PC-9 (cell line): ENCODE results near the gene CTIF. TPM values are rescaled to one million over a fixed set of nuclear protein-coding genes. Genes with fewer than 3 reads are reported as not detected.

ENCODE experiments used
- BruUV-seq: library from RNA; stranded (reverse); fragments of 400-500 nt; replicated peaks from 2 replicates; lab custom pipeline; 2021; lab: Mats Ljungman, UMichigan
- CTCF ChIA-PET: fragments of 300-600 bp; sonication (Branson Sonifier 250); formaldehyde crosslinking; loops from one replicate; lab custom pipeline; 2022; ENCODE audit warnings: antibody characterized with exemption; lab: Charles Lee
- POLR2A ChIA-PET: fragments of 300-600 bp; sonication (Branson Sonifier 250); formaldehyde crosslinking; loops from one replicate; lab custom pipeline; 2022; ENCODE audit warnings: antibody characterized with exemption; ENCODE audit not compliant: unreplicated experiment; lab: Charles Lee
- DNase-seq, 2 experiments: peaks; one replicate each; pipeline versions ENCODE4 v3.0.0 to v3.0.0-alpha.2; 2015 to 2022; ENCODE audit warnings: mixed read lengths in 1 of 2
- H2AFZ ChIP-seq: fragments of 200-600 bp; sonication (generic); 2 replicates; pipeline ENCODE4 v1.8.1; 2017; ENCODE audit warnings: antibody characterized with exemption
- H3F3A ChIP-seq: fragments of 200-600 bp; sonication (generic); 2 replicates; pipeline ENCODE4 v1.8.1; 2017; ENCODE audit warnings: antibody characterized with exemption, mild to moderate bottlenecking, low read depth; ENCODE audit not compliant: insufficient read depth
- H3K27ac ChIP-seq: fragments of 200-600 bp; sonication (generic); 2 replicates; pipeline ENCODE4 v1.6.1; 2016; ENCODE audit warnings: mixed run types
- H3K27me3 ChIP-seq: fragments of 200-600 bp; sonication (generic); 2 replicates; pipeline ENCODE4 v1.6.1; 2016; ENCODE audit warnings: low read depth, mixed run types; ENCODE audit not compliant: insufficient read depth
- H3K36me3 ChIP-seq: fragments of 200-600 bp; sonication (generic); 2 replicates; pipeline ENCODE4 v1.6.1; 2016; ENCODE audit warnings: low read depth, mixed run types
- H3K4me1 ChIP-seq: fragments of 200-600 bp; sonication (generic); replicated peaks from 2 replicates; pipeline ENCODE4 v1.6.1; 2016; ENCODE audit warnings: mixed run types; ENCODE audit not compliant: insufficient read depth
- H3K4me2 ChIP-seq: fragments of 200-600 bp; sonication (generic); 2 replicates; pipeline ENCODE4 v1.6.1; 2017; ENCODE audit warnings: mixed run types
- H3K4me3 ChIP-seq: fragments of 200-600 bp; sonication (generic); 2 replicates; pipeline ENCODE4 v1.6.1; 2016; ENCODE audit warnings: mixed run types
- H3K79me2 ChIP-seq: fragments of 200-600 bp; sonication (generic); 2 replicates; pipeline ENCODE4 v1.6.1; 2017; ENCODE audit warnings: low read depth, mixed run types
- H3K9me2 ChIP-seq: fragments of 200-600 bp; sonication (generic); 2 replicates; pipeline ENCODE4 v1.8.1; 2017; ENCODE audit warnings: mild to moderate bottlenecking; ENCODE audit not compliant: insufficient read depth
- H3K9me3 ChIP-seq: fragments of 200-600 bp; sonication (generic); 2 replicates; pipeline ENCODE4 v1.8.1; 2016; ENCODE audit warnings: low read depth; ENCODE audit not compliant: insufficient read depth
- H4K20me1 ChIP-seq: fragments of 200-600 bp; sonication (generic); 2 replicates; pipeline ENCODE4 v1.8.1; 2017; ENCODE audit not compliant: insufficient read depth
- EZH2 ChIP-seq: fragments of 200-600 bp; sonication (generic); IDR thresholded peaks from 2 replicates; pipeline ENCODE4 v1.8.0; 2017; ENCODE audit warnings: antibody characterized with exemption, low read depth
- intact Hi-C: fragments of 100-400 bp; cut with micrococcal nuclease; formaldehyde crosslinking; loops from one replicate; pipeline ENCODE4 v1.10.0; 2022; ENCODE audit not compliant: unreplicated experiment
- total RNA-seq: library from RNA; stranded (reverse); gene quantifications from 2 replicates; pipeline ENCODE4 v1.2.3, GENCODE V29; 2021
- TF ChIP-seq, protein P1 (sequence below): fragments of 200-600 bp; sonication (generic); conservative IDR thresholded peaks from 2 replicates; pipeline ENCODE4 v1.6.1; 2017; ENCODE audit warnings: mixed run types, antibody characterized with exemption, mild to moderate bottlenecking, moderate library complexity

Gene CTIF
- total RNA-seq, 1 experiment from 2014 or later = 26.2 TPM

DNA sequence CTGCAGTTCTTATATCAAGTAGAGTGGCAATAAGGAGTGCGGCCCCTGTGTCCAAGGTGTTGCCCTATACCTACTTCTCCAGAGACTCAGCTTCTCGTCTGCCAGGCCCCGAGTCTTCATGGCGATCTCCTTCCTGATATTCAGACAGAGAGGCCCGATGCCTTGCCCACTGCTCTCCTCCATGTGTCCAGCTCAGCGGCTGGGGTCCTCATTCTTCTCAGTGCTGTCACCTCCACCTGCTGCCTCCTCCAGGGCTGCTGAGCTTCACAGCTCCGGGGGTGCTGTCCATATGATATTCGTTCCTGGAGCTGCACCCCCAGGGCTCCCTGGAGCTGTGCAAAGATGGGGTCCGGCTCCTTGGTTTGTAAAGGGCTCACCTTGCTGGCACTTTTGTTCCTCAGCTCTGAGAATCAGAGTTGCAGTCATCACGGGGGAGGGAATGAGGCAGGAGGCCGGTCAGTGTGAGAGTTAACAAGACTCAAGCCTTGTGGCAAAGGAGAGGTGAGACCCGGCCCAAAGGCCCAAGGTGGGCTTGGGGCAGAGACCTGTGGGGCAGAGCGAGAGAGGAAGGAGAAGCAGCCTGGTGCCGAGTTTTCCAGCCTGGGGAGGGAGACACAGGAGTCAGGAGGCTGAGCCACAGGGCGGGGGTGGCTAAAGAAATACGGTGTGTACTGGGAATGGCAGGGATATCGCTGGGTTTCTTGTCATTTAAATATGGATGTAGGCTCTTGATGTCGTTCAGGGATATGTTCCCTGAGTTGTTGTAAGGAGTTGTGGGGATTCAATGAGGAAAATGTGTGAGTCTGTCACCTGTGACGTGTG lies 120.6 kb downstream of the CTIF start:
- no peak overlapping the region for H2AFZ ChIP-seq
- CTCF ChIA-PET = no interaction called here
- TF ChIP-seq, protein P1, sequence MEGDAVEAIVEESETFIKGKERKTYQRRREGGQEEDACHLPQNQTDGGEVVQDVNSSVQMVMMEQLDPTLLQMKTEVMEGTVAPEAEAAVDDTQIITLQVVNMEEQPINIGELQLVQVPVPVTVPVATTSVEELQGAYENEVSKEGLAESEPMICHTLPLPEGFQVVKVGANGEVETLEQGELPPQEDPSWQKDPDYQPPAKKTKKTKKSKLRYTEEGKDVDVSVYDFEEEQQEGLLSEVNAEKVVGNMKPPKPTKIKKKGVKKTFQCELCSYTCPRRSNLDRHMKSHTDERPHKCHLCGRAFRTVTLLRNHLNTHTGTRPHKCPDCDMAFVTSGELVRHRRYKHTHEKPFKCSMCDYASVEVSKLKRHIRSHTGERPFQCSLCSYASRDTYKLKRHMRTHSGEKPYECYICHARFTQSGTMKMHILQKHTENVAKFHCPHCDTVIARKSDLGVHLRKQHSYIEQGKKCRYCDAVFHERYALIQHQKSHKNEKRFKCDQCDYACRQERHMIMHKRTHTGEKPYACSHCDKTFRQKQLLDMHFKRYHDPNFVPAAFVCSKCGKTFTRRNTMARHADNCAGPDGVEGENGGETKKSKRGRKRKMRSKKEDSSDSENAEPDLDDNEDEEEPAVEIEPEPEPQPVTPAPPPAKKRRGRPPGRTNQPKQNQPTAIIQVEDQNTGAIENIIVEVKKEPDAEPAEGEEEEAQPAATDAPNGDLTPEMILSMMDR = no peak
- no peak for TF ChIP-seq EZH2
- no peak for DNase-seq
- no peak overlapping the region for H3K4me3 ChIP-seq
- no peaks in the 10 kb centered on the region for H3K27me3 ChIP-seq
- no peaks in the 10 kb centered on the region for H3K36me3 ChIP-seq
- H3K27ac ChIP-seq = no peak overlapping the region
- intact Hi-C loops = loop anchor here (5.0 kb wide), 3 partner anchors 37 to 637 kb away; no protein-coding TSS in a partner anchor
- BruUV-seq = no TSS peak
- peaks cover 34% of the 10 kb centered on the region for H3K4me1 ChIP-seq
- POLR2A ChIA-PET = interaction anchor here (0.6 kb wide), 1 partner anchor 421 kb away, joined by 3 read pairs; no protein-coding TSS in a partner anchor
- H3K79me2 ChIP-seq = no peaks in the 10 kb centered on the region
- no peaks in the 10 kb centered on the region for H3K9me3 ChIP-seq
- H3K9me2 ChIP-seq = no peaks in the 10 kb centered on the region
- H4K20me1 ChIP-seq = no peaks in the 10 kb centered on the region
- peaks cover 17% of the 10 kb centered on the region for H3F3A ChIP-seq
- H3K4me2 ChIP-seq = no peak overlapping the region

DNA sequence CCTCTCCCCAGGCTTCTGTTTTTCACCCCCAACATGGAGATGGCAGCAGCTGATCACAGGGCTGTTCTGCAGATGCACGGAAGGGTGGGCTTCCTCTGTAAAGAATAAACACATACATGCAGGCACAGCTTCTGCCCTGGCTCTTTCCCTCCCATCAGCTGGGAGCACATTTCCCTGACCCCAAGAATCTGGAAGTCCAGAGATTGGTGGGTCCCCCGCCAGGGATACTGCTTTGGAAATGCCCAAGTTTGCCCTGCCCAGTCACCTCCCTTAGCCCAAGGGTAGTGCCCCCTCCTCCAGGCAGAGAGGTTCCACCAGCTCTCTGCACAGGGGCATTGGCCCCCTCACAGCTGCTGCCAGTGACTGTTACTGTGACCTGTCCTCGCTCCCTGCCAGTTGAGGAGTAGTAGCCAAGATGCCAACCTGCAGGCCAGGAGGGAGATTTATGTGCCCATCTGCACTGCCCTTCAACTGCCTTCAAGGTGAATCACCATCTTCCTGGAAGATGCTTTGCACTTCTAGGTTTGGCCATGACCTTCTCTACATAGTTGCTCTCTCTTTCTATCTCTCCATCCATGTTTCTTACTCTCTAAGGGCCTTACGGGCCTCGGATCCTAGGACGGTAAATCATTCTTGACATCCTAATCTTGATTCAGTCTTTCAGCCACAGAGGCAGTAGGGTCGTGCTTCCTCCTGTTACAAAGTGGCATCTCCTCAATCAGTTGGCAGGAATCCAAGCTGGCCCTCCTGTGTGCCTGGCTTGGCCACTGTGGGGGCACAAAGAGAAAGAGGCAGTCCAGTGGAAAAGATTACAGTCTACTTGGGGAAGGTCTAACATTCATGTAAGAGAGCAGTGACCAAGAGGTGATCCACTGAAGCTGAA lies 121.8 kb downstream of the CTIF start:
- ChIA-PET POLR2A (no interaction called here), CTCF (interaction anchor here (0.6 kb wide), 1 partner anchor 801 kb away, joined by 5 read pairs; no protein-coding TSS in a partner anchor)
- Histone ChIP-seq H3K4me1 (peaks cover 34% of the 10 kb centered on the region), H2AFZ (no peak overlapping the region), H3K36me3 (peaks cover 3% of the 10 kb centered on the region; the same call in 1 of the 2 replicates), H4K20me1 (no peaks in the 10 kb centered on the region), H3F3A (peaks cover 17% of the 10 kb centered on the region), H3K9me2 (no peaks in the 10 kb centered on the region), H3K79me2 (no peaks in the 10 kb centered on the region), H3K4me2 (no peak overlapping the region), H3K4me3 (no peak overlapping the region), H3K27ac (no peak overlapping the region), H3K27me3 (no peaks in the 10 kb centered on the region), H3K9me3 (0 out of 2 replicates have a peak, but pooled peaks cover 1% of the 10 kb centered on the region)
- intact Hi-C loops = loop anchor here (5.0 kb wide), 3 partner anchors 38 to 638 kb away; no protein-coding TSS in a partner anchor
- DNase-seq = no peak
- no peak for TF ChIP-seq EZH2
- TF ChIP-seq, protein P1 = no peak
- BruUV-seq = no TSS peak

- Histone ChIP-seq H3K27me3 (no peaks in the 10 kb centered on the region), H3K79me2 (no peaks in the 10 kb centered on the region), H4K20me1 (no peaks in the 10 kb centered on the region), H3F3A (peaks cover 17% of the 10 kb centered on the region), H3K27ac (peak overlapping the region; percentile 69), H3K4me1 (peaks cover 34% of the 10 kb centered on the region), H3K9me3 (0 out of 2 replicates have a peak, but pooled peaks cover 5% of the 10 kb centered on the region), H3K4me2 (peak overlapping the region; percentile 78), H3K9me2 (no peaks in the 10 kb centered on the region), H3K36me3 (peaks cover 5% of the 10 kb centered on the region; the same call in 1 of the 2 replicates), H2AFZ (no peak overlapping the region), H3K4me3 (no peak overlapping the region)
- BruUV-seq = no TSS peak
- ChIA-PET CTCF (no interaction called here), POLR2A (no interaction called here)
- TF ChIP-seq, protein P1 = no peak
- TF ChIP-seq EZH2 = no peak
- intact Hi-C loops = loop anchor here (5.0 kb wide), 3 partner anchors 39 to 639 kb away; no protein-coding TSS in a partner anchor
- no peak for DNase-seq
Measured at GRCh38 chr18:48661421-48661820, 122.6 kb downstream of the CTIF start.
